ENCODE data around the gene MISP.
A peak's percentile ranks its signal among the peaks of the same experiment; 100 is the strongest.

GRCh38 chr19:804419-805165, 53.7 kb downstream of the MISP start:
- TF ChIP-seq POLR2A (conservative IDR thresholded peaks at IDR 0.05) (0 out of 2 replicates have a peak, but pooled peaks have one; percentile 25), FOXK2 (conservative IDR thresholded peaks at IDR 0.05 in 1 of 2, IDR thresholded peaks at IDR 0.05 in 1 of 2; ENCODE audit: low read depth in 2 of 2) (no peak), ZNF121 (CRISPR knock-in tag; conservative IDR thresholded peaks at IDR 0.05) (no peak), POLR2AphosphoS5 (IDR thresholded peaks at IDR 0.05; ENCODE audit: control insufficient read depth, insufficient read depth, low read depth, low read length) (peak; percentile 18; the same call in 1 of the 2 replicates), ZNF24 (IDR thresholded peaks at IDR 0.05) (no peak), PRMT5 (CRISPR knock-in tag; IDR thresholded peaks at IDR 0.05) (no peak), MLX (CRISPR knock-in tag; conservative IDR thresholded peaks at IDR 0.05) (no peak), HNRNPH1 (optimal IDR thresholded peaks at IDR 0.05; ENCODE audit: low read depth, low read length) (no peak), ZNF274 (IDR thresholded peaks at IDR 0.05; ENCODE audit: borderline replicate concordance, low read depth, low read length) (no peak), CTCF (IDR thresholded peaks at IDR 0.05 in 2 of 3, conservative IDR thresholded peaks at IDR 0.05 in 1 of 3; ENCODE audit: insufficient read depth in 2 of 3, low read depth in 1 of 3, low read length in 3 of 3) (no peak), STAT5A (IDR thresholded peaks at IDR 0.05; ENCODE audit: borderline replicate concordance, low read length) (no peak), NFE2L1 (tag; IDR thresholded peaks at IDR 0.05; ENCODE audit: borderline replicate concordance, low read depth) (no peak)
